ENCODE data around the gene BAHCC1. TPM values are rescaled to one million over a fixed set of nuclear protein-coding genes. Genes with fewer than 3 reads are reported as not detected.

Gene BAHCC1
- total and polyA plus RNA-seq, 10 of the 15 experiments (the other 5 are each of a cell fraction or from before 2014, with no cell fraction given) = 0.03 to 0.14 (median 0.11) TPM; not detected in 6

- H3K36me3 ChIP-seq (ENCODE audit: control insufficient read depth in 2 of 2, insufficient read depth in 2 of 2, low read length in 1 of 2) = no peaks in the 10 kb centered on the region
- ATAC-seq = no peak
- ChIA-PET RAD21 (ENCODE audit: unreplicated experiment) (no interaction called here), POLR2A (no interaction called here), SMC1A (ENCODE audit: uncharacterized antibody, unreplicated experiment) (no interaction called here), CTCF (no interaction called here)
- no peaks in the 10 kb centered on the region; a peak in 1 of 4 replicates for H3K27me3 ChIP-seq (replicated peaks in 1 of 2; ENCODE audit: control insufficient read depth in 2 of 2, insufficient read depth in 2 of 2, low read length in 1 of 2)
- no peaks in the 10 kb centered on the region; the same call in 2 of the 3 replicates for H3K9me3 ChIP-seq (replicated peaks; ENCODE audit: control insufficient read depth, insufficient read depth, low read length)
- in situ Hi-C loops (cut with MboI) = no loop called here
- no peak for DNase-seq (ENCODE audit: low read depth, low spot score)
- TF ChIP-seq RAD51 (IDR thresholded peaks at IDR 0.05) (no peak), GATAD2B (conservative IDR thresholded peaks at IDR 0.05; ENCODE audit: low read depth) (no peak), EED (IDR thresholded peaks at IDR 0.05; ENCODE audit: low read depth) (no peak), NRF1 (conservative IDR thresholded peaks at IDR 0.05; ENCODE audit: low read depth, low read length) (no peak), SUZ12 (IDR thresholded peaks at IDR 0.05; ENCODE audit: unreplicated experiment) (no peak), PKNOX1 (IDR thresholded peaks at IDR 0.05) (no peak), TBL1XR1 (IDR thresholded peaks at IDR 0.05; ENCODE audit: low read depth, low read length) (no peak), GABPA (IDR thresholded peaks at IDR 0.05; ENCODE audit: low read depth) (no peak), ZBTB33 (IDR thresholded peaks at IDR 0.05) (no peak), IKZF1 (conservative IDR thresholded peaks at IDR 0.05) (no peak), MXI1 (IDR thresholded peaks at IDR 0.05; ENCODE audit: low read depth, low read length) (no peak), YBX1 (IDR thresholded peaks at IDR 0.05) (no peak), POLR2AphosphoS2 (IDR thresholded peaks at IDR 0.05; ENCODE audit: low read depth, low read length) (no peak), BCL3 (IDR thresholded peaks at IDR 0.05; ENCODE audit: borderline replicate concordance, insufficient read depth, low read depth, low read length, poor library complexity, severe bottlenecking) (no peak), SREBF1 (IDR thresholded peaks at IDR 0.05; ENCODE audit: low read length) (no peak), BHLHE40 (IDR thresholded peaks at IDR 0.05; ENCODE audit: borderline replicate concordance in 1 of 2, low read depth in 2 of 2, low read length in 1 of 2) (no peak), IKZF2 (IDR thresholded peaks at IDR 0.05) (no peak), TARDBP (IDR thresholded peaks at IDR 0.05; ENCODE audit: borderline replicate concordance) (no peak)
- TF ChIP-seq, protein P1, sequence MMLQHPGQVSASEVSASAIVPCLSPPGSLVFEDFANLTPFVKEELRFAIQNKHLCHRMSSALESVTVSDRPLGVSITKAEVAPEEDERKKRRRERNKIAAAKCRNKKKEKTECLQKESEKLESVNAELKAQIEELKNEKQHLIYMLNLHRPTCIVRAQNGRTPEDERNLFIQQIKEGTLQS (IDR thresholded peaks at IDR 0.05; ENCODE audit: borderline replicate concordance, extremely low read depth, low read depth, low read length) = no peak
- 48% methylated on average over 24 of the region's 24 CpGs for WGBS (ENCODE audit: insufficient coverage, insufficient replicate concordance, low lambda C conversion rate, missing lambda C conversion rate)
- H3K4me3 ChIP-seq = no peak overlapping the region
- intact Hi-C loops (cut with micrococcal nuclease; ENCODE audit: unreplicated experiment) = no loop called here
- H3K4me1 ChIP-seq (ENCODE audit: control insufficient read depth, insufficient read depth, low read length) = no peaks in the 10 kb centered on the region
- H3K9ac ChIP-seq (ENCODE audit: control insufficient read depth, insufficient read depth, low read length) = no peak overlapping the region
- H3K4me2 ChIP-seq (ENCODE audit: control insufficient read depth, insufficient read depth) = no peak overlapping the region
- FAIRE-seq = no peak
- BruUV-seq (replicated peaks) = no TSS peak
- no peak overlapping the region for H3K27ac ChIP-seq (ENCODE audit: control insufficient read depth, insufficient read depth)
- H3K79me2 ChIP-seq (ENCODE audit: control insufficient read depth, insufficient read depth, low read length) = no peaks in the 10 kb centered on the region
- H4K20me1 ChIP-seq (ENCODE audit: control insufficient read depth, insufficient read depth) = no peaks in the 10 kb centered on the region
- H2AFZ ChIP-seq (ENCODE audit: control insufficient read depth, low read depth, low read length) = no peak overlapping the region
Measured at GRCh38 chr17:81420769-81421462, 25.7 kb downstream of the BAHCC1 start.
